HepG2 (cell line): ENCODE results near the gene NDEL1. TPM values are rescaled to one million over a fixed set of nuclear protein-coding genes. Genes with fewer than 3 reads are reported as not detected.

ENCODE experiments used
- AGO1 ChIP-seq: fragments of 200-400 bp; formaldehyde crosslinking; IDR thresholded peaks from 2 replicates; pipeline ENCODE4 v1.6.1; 2017; ENCODE audit warnings: mild to moderate bottlenecking, low read depth, low read length, moderate library complexity; ENCODE audit not compliant: poor library complexity, severe bottlenecking
- ELF3 ChIP-seq: IDR thresholded peaks from 2 replicates; pipeline ENCODE4 v1.6.1; 2016; ENCODE audit warnings: missing genetic modification reagents, missing compliant biosample characterization
- EP300 ChIP-seq, 3 experiments: sonication (generic) in 1 of 3; formaldehyde crosslinking in 1 of 3; IDR thresholded peaks; 2 replicates each; pipeline versions ENCODE4 v1.5.1 to v1.6.1; 2011 to 2020; ENCODE audit warnings: low read depth in 2 of 3, low read length in 2 of 3, borderline replicate concordance in 1 of 3, improper control_type of control experiment in 1 of 3, mild to moderate bottlenecking in 1 of 3, missing genetic modification reagents in 1 of 3, moderate library complexity in 1 of 3
- FUBP1 ChIP-seq: sonication (generic); formaldehyde crosslinking; IDR thresholded peaks from 2 replicates; pipeline ENCODE4 v1.5.1; 2020; ENCODE audit warnings: missing genetic modification reagents, mild to moderate bottlenecking, borderline replicate concordance
- HMGXB4 ChIP-seq, 2 experiments: sonication (generic) in 1 of 2; formaldehyde crosslinking in 1 of 2; IDR thresholded peaks; 2 replicates each; pipeline versions ENCODE4 v1.4.0 to v1.6.1; 2018 to 2020; ENCODE audit warnings: missing genetic modification reagents in 2 of 2, borderline replicate concordance in 1 of 2, low read depth in 1 of 2, mild to moderate bottlenecking in 1 of 2, missing biosample characterization in 1 of 2
- HNF1B ChIP-seq: sonication (generic); formaldehyde crosslinking; IDR thresholded peaks from 2 replicates; pipeline ENCODE4 v1.5.1; 2020; ENCODE audit warnings: mild to moderate bottlenecking, moderate library complexity, missing genetic modification reagents
- MTF2 ChIP-seq: sonication (generic); formaldehyde crosslinking; IDR thresholded peaks from 2 replicates; pipeline ENCODE4 v1.5.0; 2020; ENCODE audit warnings: missing genetic modification reagents, borderline replicate concordance
- NKX3-1 ChIP-seq: sonication (generic); formaldehyde crosslinking; IDR thresholded peaks from 2 replicates; pipeline ENCODE4 v1.5.0; 2020; ENCODE audit warnings: missing genetic modification reagents
- PBX2 ChIP-seq: IDR thresholded peaks from 2 replicates; pipeline ENCODE4 v1.6.1; 2016; ENCODE audit warnings: control low read depth
- RBAK ChIP-seq: sonication (generic); formaldehyde crosslinking; IDR thresholded peaks from 2 replicates; pipeline ENCODE4 v1.5.1; 2020; ENCODE audit warnings: mild to moderate bottlenecking, missing genetic modification reagents
- REXO4 ChIP-seq: sonication (generic); formaldehyde crosslinking; IDR thresholded peaks from 2 replicates; pipeline ENCODE4 v1.8.0; 2022; ENCODE audit warnings: missing genetic modification reagents, mild to moderate bottlenecking, borderline replicate concordance
- ZGPAT ChIP-seq: IDR thresholded peaks from 2 replicates; pipeline ENCODE4 v1.6.1; 2016; ENCODE audit warnings: mild to moderate bottlenecking
- ZNF513 ChIP-seq: sonication (generic); formaldehyde crosslinking; conservative IDR thresholded peaks from 2 replicates; pipeline ENCODE4 v1.5.0; 2020; ENCODE audit warnings: missing genetic modification reagents
- ZNF556 ChIP-seq: sonication (generic); formaldehyde crosslinking; IDR thresholded peaks from 2 replicates; pipeline ENCODE4 v1.4.0; 2020; ENCODE audit warnings: mild to moderate bottlenecking, missing genetic modification reagents, borderline replicate concordance
- ZNF619 ChIP-seq: sonication (generic); formaldehyde crosslinking; IDR thresholded peaks from 2 replicates; pipeline ENCODE4 v1.4.0; 2020; ENCODE audit warnings: mild to moderate bottlenecking, missing genetic modification reagents
- ZSCAN25 ChIP-seq: sonication (generic); formaldehyde crosslinking; IDR thresholded peaks from 2 replicates; pipeline ENCODE4 v1.8.0; 2022; ENCODE audit warnings: mild to moderate bottlenecking, missing genetic modification reagents
- polyA plus RNA-seq, 8 experiments: library from polyadenylated mRNA; depleted of rRNA in 3 of 8; stranded (reverse) in 7 of 8; unstranded in 1 of 8; fragments of >200 nt; fragmentation: Illumina TruSeq in 4 of 8; extraction: Trizol in 4 of 8; gene quantifications; 2 replicates each; pipeline versions ENCODE4 v1.2.1 to v1.2.3, GENCODE V29; 2011 to 2016; ENCODE audit warnings: low read depth in 4 of 8, missing spikeins in 1 of 8, mixed read lengths in 1 of 8; ENCODE audit not compliant: insufficient read depth in 1 of 8
- total RNA-seq, 5 experiments: library from RNA; depleted of rRNA; stranded (reverse); fragments of >200 nt; fragmentation: Illumina TruSeq; extraction: Trizol; gene quantifications; 2 replicates each; pipeline ENCODE4 v1.2.3, GENCODE V29; 2016; ENCODE audit warnings: low read depth in 1 of 5

NDEL1 gene
- total and polyA plus RNA-seq, 2 of the 13 experiments (the other 11 are each of a cell fraction or from before 2014, with no cell fraction given) = 59.8 to 153 TPM

- TF ChIP-seq EP300 (IDR thresholded peaks at IDR 0.05; ENCODE audit: low read depth in 2 of 2, low read length in 2 of 2) (peak; percentile 71 to 95; a peak in 3 of 4 replicates), EP300 (CRISPR knock-in tag; IDR thresholded peaks at IDR 0.05; ENCODE audit: borderline replicate concordance) (peak; percentile 84), FUBP1 (CRISPR knock-in tag) (no peak), ZNF556 (peak; percentile 89; the same call in 1 of the 2 replicates), MTF2 (CRISPR knock-in tag) (no peak), ZSCAN25 (CRISPR knock-in tag) (peak; percentile 53; the same call in 1 of the 2 replicates), NKX3-1 (CRISPR knock-in tag) (peak; percentile 92), ELF3 (CRISPR knock-in tag) (peak; percentile 80), ZNF619 (CRISPR knock-in tag) (no peak), HMGXB4 (CRISPR knock-in tag; IDR thresholded peaks at IDR 0.05; ENCODE audit: borderline replicate concordance in 1 of 2, low read depth in 1 of 2) (peak; percentile 28 to 70; a peak in 2 of 4 replicates), PBX2 (CRISPR knock-in tag) (peak; percentile 51; the same call in 1 of the 2 replicates), ZNF513 (CRISPR knock-in tag) (no peak), HNF1B (CRISPR knock-in tag) (peak; percentile 80), AGO1 (no peak), ZGPAT (CRISPR knock-in tag) (peak; percentile 98), REXO4 (CRISPR knock-in tag) (no peak), RBAK (CRISPR knock-in tag) (peak; percentile 23; the same call in 1 of the 2 replicates)
Measured at GRCh38 chr17:8420041-8420934, 15.4 kb upstream of the NDEL1 start (continued).
